Effector memory CD4-positive, alpha-beta T cell (primary cell): Measurements from ENCODE around the gene GARRE1.
A peak's percentile ranks its signal among the peaks of the same experiment; 100 is the strongest.

Source experiments
- DNase-seq, 3 donors: peaks; one replicate each; pipeline ENCODE4 v3.0.0-alpha.2; 2020
- H3K27ac ChIP-seq: 2 replicates; pipeline ENCODE4 v1.7.0; 2013; ENCODE audit warnings: mild to moderate bottlenecking, low read length, moderate library complexity; ENCODE audit not compliant: insufficient read depth, poor library complexity, severe bottlenecking
- H3K27me3 ChIP-seq: replicated peaks from 2 replicates; pipeline ENCODE4 v1.7.0; 2013; ENCODE audit warnings: mild to moderate bottlenecking, low read length; ENCODE audit not compliant: insufficient read depth, control insufficient read depth, poor library complexity, severe bottlenecking
- H3K36me3 ChIP-seq: 2 replicates; pipeline ENCODE4 v1.7.0; 2013; ENCODE audit warnings: mild to moderate bottlenecking, low read length, moderate library complexity; ENCODE audit not compliant: control insufficient read depth, insufficient read depth
- H3K4me1 ChIP-seq: 2 replicates; pipeline ENCODE4 v1.7.0; 2013; ENCODE audit warnings: low read length, mild to moderate bottlenecking; ENCODE audit not compliant: control insufficient read depth, insufficient read depth, poor library complexity, severe bottlenecking
- H3K4me3 ChIP-seq: 2 replicates; pipeline ENCODE4 v1.7.0; 2013; ENCODE audit warnings: low read length, low read depth, mild to moderate bottlenecking; ENCODE audit not compliant: insufficient read depth, poor library complexity, severe bottlenecking
- H3K9me3 ChIP-seq: 2 replicates; pipeline ENCODE4 v1.7.0; 2013; ENCODE audit warnings: mild to moderate bottlenecking, low read length, moderate library complexity; ENCODE audit not compliant: control insufficient read depth

Gene GARRE1

DNA sequence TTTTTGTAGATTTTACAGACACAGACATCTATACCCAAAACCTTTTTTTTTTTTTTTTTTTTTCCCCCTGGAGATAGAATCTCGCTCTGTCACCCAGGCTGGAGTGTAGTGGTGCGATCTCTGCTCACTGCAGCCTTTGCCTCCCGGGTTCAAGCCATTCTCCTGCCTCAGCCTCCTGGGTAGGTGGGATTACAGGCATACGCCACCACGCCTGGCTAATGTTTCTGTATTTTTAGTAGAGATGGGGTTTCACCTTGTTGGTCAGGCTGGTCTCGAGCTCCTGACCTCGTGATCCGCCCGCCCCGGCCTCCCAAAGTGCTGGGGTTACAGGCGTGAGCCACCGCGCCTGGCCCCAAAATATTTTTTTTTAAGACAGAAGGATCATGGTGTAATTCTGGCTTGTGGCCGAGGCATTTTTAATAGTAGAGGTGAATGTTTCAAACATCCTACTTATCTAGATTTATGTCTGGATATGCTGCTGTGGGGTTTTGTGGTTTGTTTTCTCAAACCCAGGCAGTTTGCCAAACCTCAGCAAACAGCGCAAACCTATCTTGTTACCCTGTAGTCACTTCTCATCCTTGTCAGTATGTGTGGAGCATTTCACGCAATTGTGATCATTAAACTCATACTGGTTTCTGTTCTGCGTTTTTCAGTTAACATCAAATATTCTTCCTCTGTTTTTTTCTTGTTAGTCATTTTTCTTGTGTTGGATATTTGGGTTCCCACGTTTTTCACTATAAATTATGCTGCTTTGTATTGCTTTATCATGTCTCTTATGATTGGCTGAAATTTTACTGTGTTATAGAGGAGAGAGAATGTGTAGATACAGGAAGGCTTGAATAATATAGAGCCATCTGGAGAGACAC, 36.2 kb upstream of the GARRE1 start:
- no peak overlapping the region for H3K27ac ChIP-seq
- H3K36me3 ChIP-seq = peaks cover 36% of the 10 kb centered on the region
- H3K27me3 ChIP-seq = no peaks in the 10 kb centered on the region
- peak; percentile 50 to 69 (median 52) for DNase-seq
- no peak overlapping the region for H3K4me3 ChIP-seq
- no peaks in the 10 kb centered on the region for H3K9me3 ChIP-seq
- H3K4me1 ChIP-seq = peaks cover 17% of the 10 kb centered on the region

DNA sequence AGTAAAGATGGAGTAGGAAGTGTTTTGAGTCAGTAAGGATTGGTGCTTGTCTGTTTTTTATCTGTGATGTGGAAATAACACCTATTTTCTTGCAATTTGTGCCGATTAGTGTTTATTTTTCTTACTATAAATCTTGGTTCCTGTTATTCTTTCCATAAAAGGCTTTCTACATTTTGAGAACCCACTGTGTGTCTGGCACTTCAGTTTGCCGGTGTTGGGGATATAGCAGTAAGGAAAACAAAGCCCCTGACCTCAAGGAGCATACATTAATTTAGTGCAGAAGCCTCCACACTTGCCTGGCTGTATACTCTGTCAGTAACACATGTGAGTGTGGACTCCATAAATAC, 35.6 kb upstream of the GARRE1 start:
- no peak for DNase-seq
- Histone ChIP-seq H3K27ac (no peak overlapping the region), H3K27me3 (no peaks in the 10 kb centered on the region), H3K36me3 (peaks cover 42% of the 10 kb centered on the region), H3K9me3 (no peaks in the 10 kb centered on the region), H3K4me3 (no peak overlapping the region), H3K4me1 (peaks cover 17% of the 10 kb centered on the region)

DNA sequence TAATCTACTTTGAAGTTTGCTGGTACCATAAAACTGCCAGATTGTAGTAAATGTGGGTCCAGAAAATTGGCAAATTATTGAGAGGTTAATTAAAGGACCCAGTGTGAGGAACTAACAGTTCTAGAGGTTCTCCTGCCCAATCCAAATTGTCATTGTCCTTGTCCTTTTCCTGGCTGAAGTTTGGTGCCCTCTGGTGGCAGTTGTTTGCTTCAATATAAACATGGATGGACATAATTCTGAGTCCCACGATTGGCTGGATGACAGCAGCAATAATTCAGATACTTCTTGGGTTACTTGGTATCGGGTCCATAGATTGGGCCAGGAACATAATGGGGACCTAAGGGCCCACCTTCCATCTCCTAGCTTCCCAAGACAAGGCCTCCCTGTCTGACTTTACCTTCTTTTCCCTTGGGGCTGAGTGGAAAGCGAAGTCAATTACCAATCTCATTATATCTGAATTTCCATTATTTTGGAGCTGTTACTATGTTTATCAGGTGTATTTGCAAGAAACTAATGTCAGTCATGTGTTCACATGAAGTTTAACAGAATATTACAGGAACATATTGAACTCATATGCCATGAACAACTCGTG, 33.8 kb upstream of the GARRE1 start:
- peak; percentile 12 to 49 (median 16) for DNase-seq
- no peaks in the 10 kb centered on the region for H3K9me3 ChIP-seq
- peaks cover 54% of the 10 kb centered on the region for H3K36me3 ChIP-seq

DNA sequence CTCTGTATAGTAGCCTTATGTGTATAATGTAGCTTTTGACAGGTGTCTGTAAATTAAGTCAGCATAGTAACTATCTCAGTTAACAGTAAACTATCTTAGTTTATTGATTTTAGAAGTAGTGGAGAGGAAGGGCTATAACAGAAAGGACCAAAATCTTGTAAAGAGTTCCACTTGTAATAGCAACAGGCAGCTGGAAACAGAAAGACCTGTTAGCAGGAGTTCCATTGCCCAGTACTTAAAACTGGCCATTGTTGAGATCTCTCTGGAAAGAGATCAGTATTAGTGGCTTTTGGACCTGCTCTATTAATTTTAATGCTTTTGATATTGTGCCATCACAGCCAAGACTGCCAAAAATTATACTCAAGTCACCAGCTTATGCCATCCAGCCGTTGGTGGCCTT, 32.0 kb upstream of the GARRE1 start:
- Histone ChIP-seq H3K27me3 (no peaks in the 10 kb centered on the region), H3K27ac (no peak overlapping the region), H3K4me1 (peaks cover 34% of the 10 kb centered on the region), H3K9me3 (no peaks in the 10 kb centered on the region), H3K4me3 (no peak overlapping the region), H3K36me3 (peaks cover 64% of the 10 kb centered on the region)
- no peak for DNase-seq

More for the DNA sequence above, 33.8 kb upstream of the GARRE1 start:
- Histone ChIP-seq H3K27ac (no peak overlapping the region), H3K27me3 (no peaks in the 10 kb centered on the region), H3K4me3 (no peak overlapping the region), H3K4me1 (peaks cover 29% of the 10 kb centered on the region)

DNA sequence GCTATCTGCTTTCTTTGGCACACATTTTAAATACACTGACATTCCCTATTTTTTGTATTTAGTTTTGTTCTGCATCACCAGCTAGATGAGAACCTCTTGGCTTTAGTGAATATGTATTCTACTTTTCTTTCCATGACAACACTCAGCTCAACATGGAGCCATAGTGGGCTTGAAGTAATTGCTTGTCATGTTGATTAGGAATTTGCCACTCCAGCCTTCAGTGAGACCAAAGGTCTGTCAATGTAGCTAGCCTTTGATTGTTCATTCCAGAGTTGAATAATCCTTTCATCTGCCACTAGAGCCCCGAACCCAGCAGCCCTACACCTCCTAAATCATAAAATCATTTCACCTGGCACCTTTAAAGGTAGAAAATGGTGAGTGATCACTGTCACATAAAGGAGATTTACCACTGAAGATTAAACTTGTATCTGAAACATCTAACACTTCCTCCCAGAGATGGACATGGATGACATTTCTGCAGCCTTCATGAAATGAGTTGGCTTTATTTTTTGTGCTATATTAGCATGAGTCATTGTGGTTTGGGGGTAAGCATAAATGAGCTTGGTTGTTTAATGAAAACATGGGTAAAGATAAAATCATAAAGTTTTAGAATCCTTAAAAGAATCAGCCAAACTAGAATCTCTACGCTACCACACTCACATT, 29.2 kb upstream of the GARRE1 start:
- H3K4me1 ChIP-seq = peaks cover 20% of the 10 kb centered on the region
- DNase-seq = no peak
- no peaks in the 10 kb centered on the region for H3K9me3 ChIP-seq
- no peaks in the 10 kb centered on the region for H3K27me3 ChIP-seq
- H3K27ac ChIP-seq = peak overlapping the region; percentile 5
- H3K36me3 ChIP-seq = peaks cover 78% of the 10 kb centered on the region
- no peak overlapping the region for H3K4me3 ChIP-seq

DNA sequence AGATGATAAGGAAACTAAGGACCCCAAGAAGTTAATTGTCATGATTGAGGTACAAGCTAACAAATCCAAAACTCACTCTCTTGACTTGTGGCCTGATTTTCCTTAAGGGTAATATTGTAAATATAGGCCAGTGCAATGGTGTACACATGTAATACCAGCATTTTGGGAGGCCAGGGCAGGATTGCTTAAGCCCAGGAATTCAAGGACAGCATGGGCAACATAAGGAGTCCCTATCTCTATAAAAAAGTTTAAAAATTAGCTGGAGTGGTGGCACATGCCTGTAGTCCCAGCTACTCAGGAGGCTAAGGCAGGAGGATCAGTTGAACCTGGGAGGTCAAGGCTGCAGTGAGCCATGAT, 28.7 kb upstream of the GARRE1 start:
- Histone ChIP-seq H3K27ac (peak overlapping the region; percentile 5), H3K4me1 (peaks cover 17% of the 10 kb centered on the region), H3K4me3 (no peak overlapping the region), H3K36me3 (peaks cover 81% of the 10 kb centered on the region), H3K9me3 (no peaks in the 10 kb centered on the region), H3K27me3 (no peaks in the 10 kb centered on the region)
- no peak for DNase-seq

DNA sequence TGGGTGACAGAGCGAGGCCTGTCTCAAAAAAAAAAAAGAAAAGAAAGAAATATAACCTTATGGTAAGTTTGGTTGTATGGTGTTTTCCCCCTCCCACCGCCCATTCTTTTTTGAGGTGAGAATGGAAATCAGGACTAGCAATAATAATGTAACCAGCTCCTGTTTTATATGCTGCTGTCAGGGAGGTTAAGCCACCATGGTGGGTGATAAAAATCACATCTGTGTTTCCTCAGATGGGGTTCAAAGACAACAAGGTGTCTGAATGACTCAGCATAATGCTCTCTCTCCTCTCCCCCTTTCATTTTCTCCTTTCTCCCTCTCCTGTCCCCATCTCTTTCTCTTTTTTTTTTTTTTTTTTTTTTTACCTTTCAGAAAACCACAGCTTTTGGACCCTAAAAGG, 28.3 kb upstream of the GARRE1 start:
- no peak for DNase-seq
- no peak overlapping the region for H3K27ac ChIP-seq
- H3K4me3 ChIP-seq = no peak overlapping the region

DNA sequence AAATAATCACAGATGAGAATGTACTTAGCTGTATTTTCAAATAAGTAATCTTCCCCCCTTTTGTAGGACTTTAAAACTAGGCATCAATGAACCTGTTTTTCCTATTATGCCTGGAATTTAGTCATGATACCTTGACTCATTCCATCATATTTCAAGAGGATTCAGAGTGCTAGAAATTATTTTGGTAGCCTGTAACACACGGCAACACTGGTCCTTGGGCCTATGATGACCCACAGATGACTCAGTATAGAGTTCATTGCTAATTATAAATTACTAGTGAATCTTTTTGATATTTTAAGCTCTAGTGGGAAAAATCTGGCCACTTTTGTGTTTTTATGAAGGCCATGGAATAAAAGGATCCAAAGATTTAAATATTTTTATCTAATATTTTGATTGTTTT, 26.0 kb upstream of the GARRE1 start:
- Histone ChIP-seq H3K27me3 (no peaks in the 10 kb centered on the region), H3K4me1 (peaks cover 25% of the 10 kb centered on the region), H3K27ac (no peak overlapping the region), H3K9me3 (no peaks in the 10 kb centered on the region), H3K4me3 (no peak overlapping the region), H3K36me3 (peaks cover 54% of the 10 kb centered on the region)
- DNase-seq = no peak

More for the DNA sequence above, 28.3 kb upstream of the GARRE1 start:
- Histone ChIP-seq H3K9me3 (no peaks in the 10 kb centered on the region), H3K4me1 (peaks cover 17% of the 10 kb centered on the region), H3K27me3 (no peaks in the 10 kb centered on the region), H3K36me3 (peaks cover 77% of the 10 kb centered on the region)

DNA sequence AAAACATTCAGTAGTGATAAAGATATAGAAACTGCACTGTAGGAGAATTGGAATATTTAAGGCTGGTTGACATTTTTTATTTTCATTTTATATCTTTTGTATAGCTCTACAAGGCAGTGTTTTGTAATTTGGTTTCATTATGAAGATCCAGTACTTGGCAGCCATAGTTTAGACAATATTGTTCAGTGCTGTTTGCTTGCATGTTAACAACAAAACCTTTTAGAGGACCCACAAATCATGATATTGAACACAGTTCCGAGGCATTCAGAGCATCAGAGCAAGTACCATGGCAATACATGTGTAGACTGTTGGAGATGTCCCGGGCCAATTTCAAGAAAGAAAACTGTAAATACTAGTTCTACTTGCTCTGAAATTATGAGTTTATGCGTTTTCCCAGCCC, 25.6 kb upstream of the GARRE1 start:
- H3K4me1 ChIP-seq = peaks cover 25% of the 10 kb centered on the region
- H3K4me3 ChIP-seq = no peak overlapping the region
- no peak for DNase-seq
- no peaks in the 10 kb centered on the region for H3K27me3 ChIP-seq
- peaks cover 50% of the 10 kb centered on the region for H3K36me3 ChIP-seq
- H3K27ac ChIP-seq = no peak overlapping the region
- no peaks in the 10 kb centered on the region for H3K9me3 ChIP-seq

DNA sequence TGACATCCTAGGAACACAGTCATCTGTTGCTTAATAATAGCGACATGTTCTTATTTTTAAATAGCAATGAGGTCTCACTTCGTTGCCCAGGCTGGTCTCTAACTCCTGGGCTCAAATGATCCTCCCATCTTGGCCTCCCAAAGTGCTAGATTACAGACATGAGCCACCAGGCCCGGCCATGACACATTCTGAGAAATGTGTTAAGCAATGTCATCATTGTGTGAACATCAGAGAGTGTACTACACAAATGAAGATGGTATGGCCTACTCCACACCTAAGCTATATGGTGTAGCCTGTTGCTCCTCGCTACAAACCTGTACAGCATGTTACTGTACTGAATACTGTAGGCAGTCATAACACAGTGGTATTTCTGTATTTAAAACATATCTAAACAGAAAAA, 24.6 kb upstream of the GARRE1 start:
- Histone ChIP-seq H3K4me3 (no peak overlapping the region), H3K27ac (no peak overlapping the region), H3K9me3 (no peaks in the 10 kb centered on the region), H3K4me1 (peaks cover 21% of the 10 kb centered on the region), H3K27me3 (no peaks in the 10 kb centered on the region), H3K36me3 (peaks cover 41% of the 10 kb centered on the region)
- no peak for DNase-seq
